Gastroesophageal sphincter (tissue), 3 donors: ENCODE results near the gene GABARAP.

Experiments used
- POLR2A ChIP-seq, 2 donors: fragments of 450-650 bp; IDR thresholded peaks; one replicate each; pipeline ENCODE4 v1.6.1; 2017; ENCODE audit warnings: antibody characterized with exemption in 2 of 2, mild to moderate bottlenecking in 2 of 2, moderate library complexity in 1 of 2
- POLR2AphosphoS5 ChIP-seq: sonication (generic); formaldehyde crosslinking; IDR thresholded peaks from one replicate; pipeline ENCODE4 v1.6.1; 2017; ENCODE audit warnings: antibody characterized with exemption
- TF ChIP-seq, protein P1 (sequence below), 4 experiments: fragments of 200-600 bp in 2 of 4; fragments of 450-650 bp in 2 of 4; sonication (generic) in 1 of 4; IDR thresholded peaks; one replicate each; pipeline ENCODE4 v1.5.1; 2017 to 2019; ENCODE audit warnings: antibody characterized with exemption in 4 of 4, mild to moderate bottlenecking in 2 of 4, moderate library complexity in 2 of 4

GRCh38 chr17:7191571-7192270, 50.5 kb downstream of the GABARAP start:
- no peak for TF ChIP-seq POLR2A (IDR thresholded peaks at IDR 0.05)
- TF ChIP-seq, protein P1, sequence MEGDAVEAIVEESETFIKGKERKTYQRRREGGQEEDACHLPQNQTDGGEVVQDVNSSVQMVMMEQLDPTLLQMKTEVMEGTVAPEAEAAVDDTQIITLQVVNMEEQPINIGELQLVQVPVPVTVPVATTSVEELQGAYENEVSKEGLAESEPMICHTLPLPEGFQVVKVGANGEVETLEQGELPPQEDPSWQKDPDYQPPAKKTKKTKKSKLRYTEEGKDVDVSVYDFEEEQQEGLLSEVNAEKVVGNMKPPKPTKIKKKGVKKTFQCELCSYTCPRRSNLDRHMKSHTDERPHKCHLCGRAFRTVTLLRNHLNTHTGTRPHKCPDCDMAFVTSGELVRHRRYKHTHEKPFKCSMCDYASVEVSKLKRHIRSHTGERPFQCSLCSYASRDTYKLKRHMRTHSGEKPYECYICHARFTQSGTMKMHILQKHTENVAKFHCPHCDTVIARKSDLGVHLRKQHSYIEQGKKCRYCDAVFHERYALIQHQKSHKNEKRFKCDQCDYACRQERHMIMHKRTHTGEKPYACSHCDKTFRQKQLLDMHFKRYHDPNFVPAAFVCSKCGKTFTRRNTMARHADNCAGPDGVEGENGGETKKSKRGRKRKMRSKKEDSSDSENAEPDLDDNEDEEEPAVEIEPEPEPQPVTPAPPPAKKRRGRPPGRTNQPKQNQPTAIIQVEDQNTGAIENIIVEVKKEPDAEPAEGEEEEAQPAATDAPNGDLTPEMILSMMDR (IDR thresholded peaks at IDR 0.05): no peak
- no peak for TF ChIP-seq POLR2AphosphoS5
